ENCODE results near the gene EIF2A. TPM values are rescaled to one million over a fixed set of nuclear protein-coding genes. Genes with fewer than 3 reads are reported as not detected.

EIF2A gene
- total and polyA plus RNA-seq, 2 experiments from 2014 or later: 34.5 to 112 TPM

- no peaks in the 10 kb centered on the region for H3K9me2 ChIP-seq (replicated peaks; ENCODE audit: insufficient read depth)
- no peak overlapping the region for H3K4me2 ChIP-seq
These were observed 35.3 kb upstream of the EIF2A start for GRCh38 chr3:150511122-150511821.

GRCh38 chr3:150515210-150515609 lies 31.4 kb upstream of the EIF2A start:
- Histone ChIP-seq H3K27me3 (no peaks in the 10 kb centered on the region), H3K9me2 (replicated peaks; ENCODE audit: insufficient read depth) (no peaks in the 10 kb centered on the region), H3K27ac (no peak overlapping the region), H3K4me3 (no peak overlapping the region), H2AFZ (no peak overlapping the region), H3K4me2 (no peak overlapping the region), H3K9me3 (ENCODE audit: low read depth) (no peaks in the 10 kb centered on the region), H3K36me3 (replicated peaks; ENCODE audit: insufficient read depth, low read depth) (no peaks in the 10 kb centered on the region), H3K79me2 (no peaks in the 10 kb centered on the region), H3K4me1 (ENCODE audit: insufficient read depth) (no peaks in the 10 kb centered on the region), H4K20me1 (ENCODE audit: insufficient read depth, poor library complexity, severe bottlenecking) (no peaks in the 10 kb centered on the region)
- no peak for DNase-seq (ENCODE audit: low spot score)
- no peak for TF ChIP-seq EZH2 (IDR thresholded peaks at IDR 0.05; ENCODE audit: borderline replicate concordance)
- no peak for TF ChIP-seq CTCF (IDR thresholded peaks at IDR 0.05; ENCODE audit: poor library complexity)
- TF ChIP-seq EZH2phosphoT487 (IDR thresholded peaks at IDR 0.05; ENCODE audit: low read depth, severe bottlenecking, unreplicated experiment): no peak
- 98% methylated on average over 4 of the region's 4 CpGs for WGBS (ENCODE audit: low lambda C conversion rate, missing lambda C conversion rate)

More at GRCh38 chr3:150511122-150511821, 35.3 kb upstream of the EIF2A start:
- Histone ChIP-seq H4K20me1 (ENCODE audit: insufficient read depth, poor library complexity, severe bottlenecking) (no peaks in the 10 kb centered on the region), H3K27me3 (no peaks in the 10 kb centered on the region), H3K79me2 (no peaks in the 10 kb centered on the region), H3K36me3 (replicated peaks; ENCODE audit: insufficient read depth, low read depth) (no peaks in the 10 kb centered on the region), H3K9me3 (ENCODE audit: low read depth) (no peaks in the 10 kb centered on the region), H3K27ac (no peak overlapping the region), H3K4me3 (no peak overlapping the region), H2AFZ (no peak overlapping the region), H3K4me1 (ENCODE audit: insufficient read depth) (no peaks in the 10 kb centered on the region)
- no peak for DNase-seq (ENCODE audit: low spot score)
- no peak for TF ChIP-seq EZH2 (IDR thresholded peaks at IDR 0.05; ENCODE audit: borderline replicate concordance)
- no peak for TF ChIP-seq EZH2phosphoT487 (IDR thresholded peaks at IDR 0.05; ENCODE audit: low read depth, severe bottlenecking, unreplicated experiment)
- TF ChIP-seq CTCF (IDR thresholded peaks at IDR 0.05; ENCODE audit: poor library complexity): no peak
- 74% methylated on average over 4 of the region's 4 CpGs for WGBS (ENCODE audit: low lambda C conversion rate, missing lambda C conversion rate)

- Histone ChIP-seq H3K27ac (peak overlapping the region; percentile 67), H3K9me3 (ENCODE audit: low read depth) (no peaks in the 10 kb centered on the region)
These were observed 27.6 kb upstream of the EIF2A start for GRCh38 chr3:150519026-150519425.

More at GRCh38 chr3:150519026-150519425, 27.6 kb upstream of the EIF2A start:
- H3K9me2 ChIP-seq (replicated peaks; ENCODE audit: insufficient read depth): no peaks in the 10 kb centered on the region
- no peaks in the 10 kb centered on the region for H3K36me3 ChIP-seq (replicated peaks; ENCODE audit: insufficient read depth, low read depth)
- no peak for TF ChIP-seq CTCF (IDR thresholded peaks at IDR 0.05; ENCODE audit: poor library complexity)
- TF ChIP-seq EZH2phosphoT487 (IDR thresholded peaks at IDR 0.05; ENCODE audit: low read depth, severe bottlenecking, unreplicated experiment): no peak
- TF ChIP-seq EZH2 (IDR thresholded peaks at IDR 0.05; ENCODE audit: borderline replicate concordance): no peak
- H3K79me2 ChIP-seq: no peaks in the 10 kb centered on the region
- H3K4me2 ChIP-seq: no peak overlapping the region
- no peaks in the 10 kb centered on the region for H4K20me1 ChIP-seq (ENCODE audit: insufficient read depth, poor library complexity, severe bottlenecking)
- H3K4me3 ChIP-seq: no peak overlapping the region
- no peaks in the 10 kb centered on the region for H3K4me1 ChIP-seq (ENCODE audit: insufficient read depth)
- 78% methylated on average over 3 of the region's 3 CpGs for WGBS (ENCODE audit: low lambda C conversion rate, missing lambda C conversion rate)
- DNase-seq (ENCODE audit: low spot score): no peak
- H2AFZ ChIP-seq: no peak overlapping the region
- H3K27me3 ChIP-seq: no peaks in the 10 kb centered on the region

All from hepatocyte (in vitro differentiated cells).